Neural progenitor cell (in vitro differentiated cells): ENCODE data around the gene ASTN2. TPM values are rescaled to one million over a fixed set of nuclear protein-coding genes. Genes with fewer than 3 reads are reported as not detected.

ENCODE experiments used
- DNase-seq: peaks from one replicate; pipeline ENCODE4 v3.0.0-alpha.2; 2016; ENCODE audit warnings: low spot score
- H2AFZ ChIP-seq: fragments of 200-600 bp; sonication (generic); replicated peaks from 2 replicates; pipeline ENCODE4 v1.6.1; 2016; ENCODE audit warnings: antibody characterized with exemption
- H3F3A ChIP-seq: fragments of 200-600 bp; sonication (generic); 2 replicates; pipeline ENCODE4 v1.6.1; 2016; ENCODE audit warnings: antibody characterized with exemption, low read depth
- H3K27ac ChIP-seq: fragments of 200-600 bp; sonication (generic); 2 replicates; pipeline ENCODE4 v1.5.1; 2016; ENCODE audit warnings: mild to moderate bottlenecking
- H3K27me3 ChIP-seq: fragments of 200-600 bp; sonication (generic); 2 replicates; pipeline ENCODE4 v1.6.1; 2016; ENCODE audit warnings: mild to moderate bottlenecking, moderate library complexity
- H3K36me3 ChIP-seq: fragments of 200-600 bp; sonication (generic); 2 replicates; pipeline ENCODE4 v1.5.1; 2016
- H3K4me1 ChIP-seq: fragments of 200-600 bp; sonication (generic); 2 replicates; pipeline ENCODE4 v1.6.1; 2016; ENCODE audit warnings: mixed run types
- H3K4me2 ChIP-seq: fragments of 200-600 bp; sonication (generic); 2 replicates; pipeline ENCODE4 v1.6.1; 2016
- H3K4me3 ChIP-seq: fragments of 200-600 bp; sonication (generic); 2 replicates; pipeline ENCODE4 v1.5.1; 2016
- H3K79me2 ChIP-seq: fragments of 200-600 bp; sonication (generic); 2 replicates; pipeline ENCODE4 v1.6.1; 2016; ENCODE audit warnings: low read depth
- H3K9ac ChIP-seq: fragments of 200-600 bp; sonication (generic); 2 replicates; pipeline ENCODE4 v1.6.1; 2016
- H3K9me3 ChIP-seq: fragments of 200-600 bp; sonication (generic); 2 replicates; pipeline ENCODE4 v1.5.1; 2016; ENCODE audit warnings: low read depth
- H4K20me1 ChIP-seq: fragments of 200-600 bp; sonication (generic); 2 replicates; pipeline ENCODE4 v1.6.1; 2016; ENCODE audit warnings: low read depth
- H3K27ac Mint-ChIP-seq: 3 replicates; pipeline ENCODE4 v1.8.0; 2021; ENCODE audit warnings: mixed read lengths
- H3K27me3 Mint-ChIP-seq: 2 replicates; pipeline ENCODE4 v1.8.0; 2022; ENCODE audit warnings: low read depth, mild to moderate bottlenecking, inconsistent platforms, moderate library complexity, mixed read lengths; ENCODE audit not compliant: insufficient read depth
- H3K36me3 Mint-ChIP-seq: 3 replicates; pipeline ENCODE4 v1.8.0; 2021; ENCODE audit warnings: mixed read lengths
- H3K4me1 Mint-ChIP-seq: 3 replicates; pipeline ENCODE4 v1.8.0; 2021; ENCODE audit warnings: mixed read lengths
- H3K4me3 Mint-ChIP-seq: 3 replicates; pipeline ENCODE4 v1.8.0; 2021; ENCODE audit warnings: mild to moderate bottlenecking, moderate library complexity, mixed read lengths
- H3K9me3 Mint-ChIP-seq: 3 replicates; pipeline ENCODE4 v1.8.0; 2020; ENCODE audit warnings: mixed read lengths
- EZH2 ChIP-seq: fragments of 200-600 bp; sonication (generic); IDR thresholded peaks from 2 replicates; pipeline ENCODE4 v1.6.1; 2017; ENCODE audit warnings: antibody characterized with exemption, mild to moderate bottlenecking, moderate library complexity
- EZH2phosphoT487 ChIP-seq: fragments of 200-600 bp; sonication (generic); IDR thresholded peaks from 2 replicates; pipeline ENCODE4 v1.6.1; 2017; ENCODE audit warnings: antibody characterized with exemption
- total RNA-seq: library from RNA; depleted of rRNA; stranded (reverse); fragments of >200 nt; gene quantifications from 2 replicates; pipeline ENCODE4 v1.2.3, GENCODE V29; 2015; ENCODE audit warnings: low replicate concordance
- TF ChIP-seq, protein P1 (sequence below): fragments of 200-600 bp; sonication (generic); IDR thresholded peaks from 2 replicates; pipeline ENCODE4 v1.5.1; 2017; ENCODE audit warnings: antibody characterized with exemption, mild to moderate bottlenecking

Gene ASTN2
- total RNA-seq, 1 donor from 2014 or later, result 8.0 TPM

DNA sequence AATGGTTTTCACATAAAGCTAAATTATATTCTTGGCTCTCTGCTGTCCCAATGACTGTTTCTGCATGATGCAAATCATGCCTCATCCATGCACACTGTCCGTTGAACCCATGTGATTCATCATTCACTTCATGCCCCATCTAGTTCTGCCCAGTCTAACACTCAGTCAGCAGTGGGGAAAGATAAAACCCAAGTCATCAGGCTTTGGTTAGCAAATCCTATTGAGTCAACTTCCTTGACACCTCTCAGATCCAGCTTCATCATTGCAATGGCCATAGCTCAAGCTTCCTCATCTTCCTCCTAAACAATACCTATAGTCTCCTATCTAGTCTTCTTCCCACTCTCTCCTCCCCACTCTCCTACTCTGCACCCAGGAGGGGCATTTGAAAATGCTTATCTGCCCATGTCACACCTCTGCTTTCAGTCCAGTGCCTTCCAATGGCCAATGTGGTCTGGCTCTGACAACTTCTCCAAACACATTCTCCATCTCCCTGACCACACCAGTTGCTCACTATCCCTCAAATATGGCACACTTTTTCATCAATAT is 993.8 kb downstream of the ASTN2 start:
- Histone ChIP-seq H4K20me1 (no peaks in the 10 kb centered on the region), H3K79me2 (no peaks in the 10 kb centered on the region), H3K4me2 (no peak overlapping the region), H3K36me3 (no peaks in the 10 kb centered on the region), H3K4me1 (no peaks in the 10 kb centered on the region), H3F3A (no peaks in the 10 kb centered on the region), H3K27me3 (no peaks in the 10 kb centered on the region), H3K4me3 (no peak overlapping the region), H3K27ac (no peak overlapping the region), H3K9ac (no peak overlapping the region), H3K9me3 (no peaks in the 10 kb centered on the region), H2AFZ (no peak overlapping the region)
- Mint-ChIP-seq H3K27me3 (peaks cover 2% of the 10 kb centered on the region), H3K9me3 (no peaks in the 10 kb centered on the region), H3K27ac (no peak overlapping the region), H3K4me3 (no peak overlapping the region), H3K36me3 (peaks cover 2% of the 10 kb centered on the region), H3K4me1 (no peaks in the 10 kb centered on the region)
- no peak for DNase-seq
- no peak for TF ChIP-seq EZH2phosphoT487
- no peak for TF ChIP-seq EZH2
- TF ChIP-seq, protein P1, sequence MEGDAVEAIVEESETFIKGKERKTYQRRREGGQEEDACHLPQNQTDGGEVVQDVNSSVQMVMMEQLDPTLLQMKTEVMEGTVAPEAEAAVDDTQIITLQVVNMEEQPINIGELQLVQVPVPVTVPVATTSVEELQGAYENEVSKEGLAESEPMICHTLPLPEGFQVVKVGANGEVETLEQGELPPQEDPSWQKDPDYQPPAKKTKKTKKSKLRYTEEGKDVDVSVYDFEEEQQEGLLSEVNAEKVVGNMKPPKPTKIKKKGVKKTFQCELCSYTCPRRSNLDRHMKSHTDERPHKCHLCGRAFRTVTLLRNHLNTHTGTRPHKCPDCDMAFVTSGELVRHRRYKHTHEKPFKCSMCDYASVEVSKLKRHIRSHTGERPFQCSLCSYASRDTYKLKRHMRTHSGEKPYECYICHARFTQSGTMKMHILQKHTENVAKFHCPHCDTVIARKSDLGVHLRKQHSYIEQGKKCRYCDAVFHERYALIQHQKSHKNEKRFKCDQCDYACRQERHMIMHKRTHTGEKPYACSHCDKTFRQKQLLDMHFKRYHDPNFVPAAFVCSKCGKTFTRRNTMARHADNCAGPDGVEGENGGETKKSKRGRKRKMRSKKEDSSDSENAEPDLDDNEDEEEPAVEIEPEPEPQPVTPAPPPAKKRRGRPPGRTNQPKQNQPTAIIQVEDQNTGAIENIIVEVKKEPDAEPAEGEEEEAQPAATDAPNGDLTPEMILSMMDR, result no peak

DNA sequence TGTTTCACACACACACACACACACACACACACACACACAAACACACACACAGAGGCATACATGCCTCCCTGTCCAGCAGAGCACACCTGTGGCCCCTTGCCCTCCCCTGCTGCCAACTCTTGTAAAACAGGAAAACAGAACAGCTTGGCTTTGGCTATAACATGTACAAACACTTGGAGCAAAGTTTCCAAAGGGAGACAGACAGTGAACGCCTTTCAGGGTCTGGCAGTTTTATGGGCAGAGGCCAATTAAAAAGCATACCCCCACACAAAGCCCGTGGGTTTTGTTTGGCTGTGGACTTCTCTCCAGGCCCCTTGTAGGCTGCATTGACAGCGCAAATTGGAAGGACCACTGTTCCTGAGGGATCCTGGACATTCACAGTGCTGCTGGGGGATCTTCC is 995.7 kb downstream of the ASTN2 start:
- Mint-ChIP-seq H3K9me3 (no peaks in the 10 kb centered on the region), H3K36me3 (peaks cover 2% of the 10 kb centered on the region), H3K27ac (no peak overlapping the region), H3K4me1 (no peaks in the 10 kb centered on the region), H3K4me3 (no peak overlapping the region), H3K27me3 (peaks cover 2% of the 10 kb centered on the region)
- TF ChIP-seq, protein P1, result no peak
- TF ChIP-seq EZH2phosphoT487, result no peak
- TF ChIP-seq EZH2, result no peak
- H3K4me3 ChIP-seq, result no peak overlapping the region
- no peaks in the 10 kb centered on the region for H3K4me1 ChIP-seq
- no peaks in the 10 kb centered on the region for H3K27me3 ChIP-seq
- H3K36me3 ChIP-seq, result no peaks in the 10 kb centered on the region
- no peak overlapping the region for H3K9ac ChIP-seq
- no peak overlapping the region for H3K27ac ChIP-seq
- no peak overlapping the region for H2AFZ ChIP-seq
- H4K20me1 ChIP-seq, result no peaks in the 10 kb centered on the region
- no peaks in the 10 kb centered on the region for H3K9me3 ChIP-seq
- no peaks in the 10 kb centered on the region for H3K79me2 ChIP-seq
- H3K4me2 ChIP-seq, result no peak overlapping the region
- no peaks in the 10 kb centered on the region for H3F3A ChIP-seq
- no peak for DNase-seq

- TF ChIP-seq, protein P1, result no peak
- TF ChIP-seq EZH2 (no peak), EZH2phosphoT487 (no peak)
- H3K4me1 Mint-ChIP-seq, result no peaks in the 10 kb centered on the region
- Histone ChIP-seq H3K36me3 (no peaks in the 10 kb centered on the region), H3K4me1 (no peaks in the 10 kb centered on the region), H3F3A (no peaks in the 10 kb centered on the region), H3K9me3 (no peaks in the 10 kb centered on the region), H3K4me3 (no peak overlapping the region), H3K79me2 (no peaks in the 10 kb centered on the region), H3K4me2 (no peak overlapping the region), H3K9ac (no peak overlapping the region), H2AFZ (no peak overlapping the region), H3K27me3 (no peaks in the 10 kb centered on the region), H4K20me1 (no peaks in the 10 kb centered on the region), H3K27ac (no peak overlapping the region)
- no peaks in the 10 kb centered on the region for H3K9me3 Mint-ChIP-seq
- no peak overlapping the region for H3K4me3 Mint-ChIP-seq
- H3K27me3 Mint-ChIP-seq, result peaks cover 2% of the 10 kb centered on the region
- H3K36me3 Mint-ChIP-seq, result peaks cover 2% of the 10 kb centered on the region
- no peak for DNase-seq
- no peak overlapping the region for H3K27ac Mint-ChIP-seq
These were observed 997.4 kb downstream of the ASTN2 start for GRCh38 chr9:116417464-116417863.
